HCT116 (cell line): ENCODE results near the gene ACTR3. TPM values are rescaled to one million over a fixed set of nuclear protein-coding genes. Genes with fewer than 3 reads are reported as not detected.

ENCODE experiments used
- ATAC-seq: fragments of 200-7000 bp; cut with Tn5 transposase; 2 replicates; pipeline ENCODE4 v1.9.1; 2020; ENCODE audit warnings: mild to moderate bottlenecking, moderate library complexity
- BruUV-seq: library from RNA; stranded (reverse); fragments of 400-500 nt; replicated peaks from 2 replicates; lab custom pipeline; 2021; lab: Mats Ljungman, UMichigan
- CTCF ChIA-PET: fragments of 300-600 bp; sonication (Branson Sonifier 250); formaldehyde crosslinking; loops from one replicate; lab custom pipeline; 2021; ENCODE audit warnings: antibody characterized with exemption; lab: Charles Lee
- POLR2A ChIA-PET: fragments of 300-600, 350-600 bp; sonication (Branson Sonifier 250); formaldehyde crosslinking; loops from one replicate; lab custom pipeline; 2021; ENCODE audit warnings: antibody characterized with exemption; lab: Charles Lee
- RAD21 ChIA-PET, 2 experiments: fragments of 300-600 bp; sonication (Branson Sonifier 250); formaldehyde crosslinking; loops; one replicate each; lab custom pipeline; 2023; ENCODE audit warnings: low total read pairs in 2 of 2; ENCODE audit not compliant: uncharacterized antibody in 2 of 2, unreplicated experiment in 2 of 2, low non-redundant PET in 1 of 2; lab: Charles Lee
- DNase-seq: peaks from one replicate; pipeline ENCODE4 v3.0.0-alpha.2; 2010; ENCODE audit warnings: low read depth, low spot score
- H2AFZ ChIP-seq: fragments of 200-600 bp; shearing (Covaris generic), sonication (generic); 2 replicates; pipeline ENCODE4 v1.6.1; 2017; ENCODE audit warnings: low read depth, mixed run types, mixed read lengths, antibody characterized with exemption, low read length; ENCODE audit not compliant: poor library complexity, severe bottlenecking
- H3K27ac ChIP-seq: 2 replicates; pipeline ENCODE4 v1.5.1; 2012; ENCODE audit warnings: low read depth, low read length
- H3K27me3 ChIP-seq: fragments of 200-600 bp; sonication (generic); 2 replicates; pipeline ENCODE4 v1.6.1; 2016; ENCODE audit warnings: mixed run types, low read length, mixed read lengths; ENCODE audit not compliant: insufficient read depth
- H3K36me3 ChIP-seq, 2 experiments: fragments of 200-500 bp in 1 of 2; fragments of 200-600 bp in 1 of 2; sonication (Bioruptor generic) in 1 of 2; sonication (generic) in 1 of 2; 2 replicates each; pipeline versions ENCODE4 v1.5.1 to v1.6.1; 2014 to 2016; ENCODE audit warnings: low read length in 2 of 2, inconsistent platforms in 1 of 2, mixed read lengths in 1 of 2, mixed run types in 1 of 2; ENCODE audit not compliant: insufficient read depth in 2 of 2, control insufficient read depth in 1 of 2
- H3K4me1 ChIP-seq, 2 experiments: fragments of 200-600 bp in 1 of 2; sonication (generic) in 1 of 2; 2 replicates each; pipeline versions ENCODE4 v1.5.1 to v1.6.1; 2012 to 2017; ENCODE audit warnings: low read length in 2 of 2, inconsistent platforms in 1 of 2, mild to moderate bottlenecking in 1 of 2, mixed read lengths in 1 of 2, mixed run types in 1 of 2, moderate library complexity in 1 of 2; ENCODE audit not compliant: insufficient read depth in 2 of 2, control insufficient read depth in 1 of 2
- H3K4me2 ChIP-seq: fragments of 200-600 bp; sonication (generic); 2 replicates; pipeline ENCODE4 v1.6.1; 2017; ENCODE audit warnings: mixed run types, low read length, mixed read lengths
- H3K4me3 ChIP-seq, 2 experiments: fragments of 200-600 bp in 1 of 2; sonication (generic) in 1 of 2; replicated peaks in 1 of 2; 2 replicates each; pipeline ENCODE4 v1.5.1; 2011 to 2016; ENCODE audit warnings: low read length in 2 of 2, control low read depth in 1 of 2, low read depth in 1 of 2, mild to moderate bottlenecking in 1 of 2, mixed read lengths in 1 of 2, mixed run types in 1 of 2
- H3K79me2 ChIP-seq: fragments of 200-600 bp; sonication (generic); 2 replicates; pipeline ENCODE4 v1.6.1; 2017; ENCODE audit warnings: mild to moderate bottlenecking, mixed run types, low read length, moderate library complexity, mixed read lengths; ENCODE audit not compliant: insufficient read depth
- H3K9ac ChIP-seq: fragments of 200-600 bp; sonication (generic); 2 replicates; pipeline ENCODE4 v1.6.1; 2016; ENCODE audit warnings: low read length, mixed read lengths
- H3K9me2 ChIP-seq: fragments of 200-600 bp; sonication (generic), shearing (Covaris generic); 2 replicates; pipeline ENCODE4 v1.6.1; 2017; ENCODE audit warnings: mixed run types, mild to moderate bottlenecking, moderate library complexity; ENCODE audit not compliant: insufficient read depth
- H3K9me3 ChIP-seq, 2 experiments: fragments of 200-500 bp in 1 of 2; fragments of 200-600 bp in 1 of 2; sonication (Bioruptor generic) in 1 of 2; sonication (generic) in 1 of 2; 2 replicates each; pipeline ENCODE4 v1.6.1; 2014 to 2017; ENCODE audit warnings: low read length in 2 of 2, mixed read lengths in 2 of 2, inconsistent platforms in 1 of 2, low read depth in 1 of 2, mild to moderate bottlenecking in 1 of 2, mixed run types in 1 of 2, moderate library complexity in 1 of 2; ENCODE audit not compliant: control insufficient read depth in 1 of 2, insufficient read depth in 1 of 2
- H4K20me1 ChIP-seq: fragments of 200-600 bp; sonication (generic), shearing (Covaris generic); 2 replicates; pipeline ENCODE4 v1.6.1; 2017; ENCODE audit warnings: mixed run types, mild to moderate bottlenecking, moderate library complexity; ENCODE audit not compliant: insufficient read depth
- EZH2 ChIP-seq: fragments of 200-600 bp; sonication (generic); IDR thresholded peaks from 2 replicates; pipeline ENCODE4 v1.6.1; 2017; ENCODE audit warnings: antibody characterized with exemption, mixed run types
- ZFX ChIP-seq: fragments of 450-650 bp; IDR thresholded peaks from 2 replicates; pipeline ENCODE4 v1.6.1; 2017
- intact Hi-C: fragments of 100-400 bp; cut with micrococcal nuclease; formaldehyde crosslinking; loops from 2 replicates; pipeline ENCODE4 v1.10.0; 2022
- total RNA-seq: library from RNA; stranded (reverse); gene quantifications from one replicate; pipeline ENCODE4 v1.2.1, GENCODE V29; 2021; ENCODE audit not compliant: unreplicated experiment
- TF ChIP-seq, protein P1 (sequence below): IDR thresholded peaks from 2 replicates; pipeline ENCODE4 v1.6.1; 2012
- TF ChIP-seq, protein P2 (sequence below): IDR thresholded peaks from 2 replicates; pipeline ENCODE4 v1.6.1; 2011; ENCODE audit warnings: mild to moderate bottlenecking, low read length, moderate library complexity; ENCODE audit not compliant: insufficient replicate concordance; ENCODE audit errors: extremely low read depth
- TF ChIP-seq, protein P3 (sequence below): IDR thresholded peaks from 2 replicates; pipeline ENCODE4 v1.6.1; 2012; ENCODE audit warnings: low read depth

ACTR3 gene
- total RNA-seq, 1 experiment from 2014 or later, result 232 TPM

DNA sequence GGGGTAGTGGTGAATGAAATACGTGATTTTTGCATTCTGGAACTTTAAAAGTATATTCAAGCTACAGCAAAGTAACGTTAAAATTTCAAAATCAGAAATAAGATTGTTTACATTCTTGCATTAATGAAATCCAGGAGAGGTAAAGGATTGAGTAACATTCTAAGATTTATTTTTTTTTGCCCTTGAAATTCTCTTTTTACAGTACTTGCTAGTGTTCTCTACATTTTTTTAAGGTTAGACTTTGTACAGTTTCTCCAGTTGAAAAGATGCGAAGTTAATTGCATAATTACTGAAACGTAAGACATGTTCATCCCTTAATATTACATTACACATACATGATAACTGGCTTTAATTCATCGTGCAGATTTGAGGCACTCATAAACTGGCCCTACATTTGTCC is 74.5 kb downstream of the ACTR3 start (continued):
- TF ChIP-seq, protein P1, sequence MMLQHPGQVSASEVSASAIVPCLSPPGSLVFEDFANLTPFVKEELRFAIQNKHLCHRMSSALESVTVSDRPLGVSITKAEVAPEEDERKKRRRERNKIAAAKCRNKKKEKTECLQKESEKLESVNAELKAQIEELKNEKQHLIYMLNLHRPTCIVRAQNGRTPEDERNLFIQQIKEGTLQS, result no peak

DNA sequence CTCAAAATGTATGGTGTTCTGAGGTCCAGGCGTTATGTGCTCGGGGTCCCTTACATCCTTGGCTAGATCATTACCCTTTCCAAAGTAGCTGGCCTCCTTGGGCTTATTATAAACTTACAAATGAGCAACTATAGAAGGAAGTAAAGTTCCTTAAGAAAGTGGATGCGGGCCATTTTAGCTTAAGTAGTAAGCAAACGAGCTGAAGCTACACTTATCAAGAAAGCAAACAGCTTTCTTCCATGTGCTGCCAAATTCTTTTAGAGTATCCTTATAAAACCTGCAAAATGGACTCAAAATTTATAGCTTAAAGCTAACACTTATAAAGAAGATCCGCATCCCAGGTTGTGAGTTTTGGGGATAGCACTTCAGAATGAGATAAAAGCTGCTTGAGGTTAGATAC is 75.3 kb downstream of the ACTR3 start:
- Histone ChIP-seq H3K27ac (no peak overlapping the region), H4K20me1 (no peaks in the 10 kb centered on the region), H3K27me3 (no peaks in the 10 kb centered on the region), H3K9me2 (no peaks in the 10 kb centered on the region), H3K9me3 (no peaks in the 10 kb centered on the region), H2AFZ (no peak overlapping the region), H3K4me3 (no peak overlapping the region), H3K79me2 (no peaks in the 10 kb centered on the region), H3K4me1 (no peaks in the 10 kb centered on the region), H3K9ac (no peak overlapping the region), H3K36me3 (no peaks in the 10 kb centered on the region), H3K4me2 (no peak overlapping the region)
- intact Hi-C loops, result loop anchor here (10.0 kb wide), 1 partner anchor 210 kb away; the partner anchor contains the start of gene SLC35F5
- CTCF ChIA-PET, result interaction anchor here (1.1 to 1.5 kb wide), 2 partner anchors 12 to 18 kb away, joined by 4 to 9 read pairs; no protein-coding TSS in a partner anchor
- ATAC-seq (no peak), DNase-seq (no peak)
- RAD21 ChIA-PET, result no interaction called here
- TF ChIP-seq, protein P2, sequence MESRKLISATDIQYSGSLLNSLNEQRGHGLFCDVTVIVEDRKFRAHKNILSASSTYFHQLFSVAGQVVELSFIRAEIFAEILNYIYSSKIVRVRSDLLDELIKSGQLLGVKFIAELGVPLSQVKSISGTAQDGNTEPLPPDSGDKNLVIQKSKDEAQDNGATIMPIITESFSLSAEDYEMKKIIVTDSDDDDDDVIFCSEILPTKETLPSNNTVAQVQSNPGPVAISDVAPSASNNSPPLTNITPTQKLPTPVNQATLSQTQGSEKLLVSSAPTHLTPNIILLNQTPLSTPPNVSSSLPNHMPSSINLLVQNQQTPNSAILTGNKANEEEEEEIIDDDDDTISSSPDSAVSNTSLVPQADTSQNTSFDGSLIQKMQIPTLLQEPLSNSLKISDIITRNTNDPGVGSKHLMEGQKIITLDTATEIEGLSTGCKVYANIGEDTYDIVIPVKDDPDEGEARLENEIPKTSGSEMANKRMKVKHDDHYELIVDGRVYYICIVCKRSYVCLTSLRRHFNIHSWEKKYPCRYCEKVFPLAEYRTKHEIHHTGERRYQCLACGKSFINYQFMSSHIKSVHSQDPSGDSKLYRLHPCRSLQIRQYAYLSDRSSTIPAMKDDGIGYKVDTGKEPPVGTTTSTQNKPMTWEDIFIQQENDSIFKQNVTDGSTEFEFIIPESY, result no peak
- TF ChIP-seq, protein P3, sequence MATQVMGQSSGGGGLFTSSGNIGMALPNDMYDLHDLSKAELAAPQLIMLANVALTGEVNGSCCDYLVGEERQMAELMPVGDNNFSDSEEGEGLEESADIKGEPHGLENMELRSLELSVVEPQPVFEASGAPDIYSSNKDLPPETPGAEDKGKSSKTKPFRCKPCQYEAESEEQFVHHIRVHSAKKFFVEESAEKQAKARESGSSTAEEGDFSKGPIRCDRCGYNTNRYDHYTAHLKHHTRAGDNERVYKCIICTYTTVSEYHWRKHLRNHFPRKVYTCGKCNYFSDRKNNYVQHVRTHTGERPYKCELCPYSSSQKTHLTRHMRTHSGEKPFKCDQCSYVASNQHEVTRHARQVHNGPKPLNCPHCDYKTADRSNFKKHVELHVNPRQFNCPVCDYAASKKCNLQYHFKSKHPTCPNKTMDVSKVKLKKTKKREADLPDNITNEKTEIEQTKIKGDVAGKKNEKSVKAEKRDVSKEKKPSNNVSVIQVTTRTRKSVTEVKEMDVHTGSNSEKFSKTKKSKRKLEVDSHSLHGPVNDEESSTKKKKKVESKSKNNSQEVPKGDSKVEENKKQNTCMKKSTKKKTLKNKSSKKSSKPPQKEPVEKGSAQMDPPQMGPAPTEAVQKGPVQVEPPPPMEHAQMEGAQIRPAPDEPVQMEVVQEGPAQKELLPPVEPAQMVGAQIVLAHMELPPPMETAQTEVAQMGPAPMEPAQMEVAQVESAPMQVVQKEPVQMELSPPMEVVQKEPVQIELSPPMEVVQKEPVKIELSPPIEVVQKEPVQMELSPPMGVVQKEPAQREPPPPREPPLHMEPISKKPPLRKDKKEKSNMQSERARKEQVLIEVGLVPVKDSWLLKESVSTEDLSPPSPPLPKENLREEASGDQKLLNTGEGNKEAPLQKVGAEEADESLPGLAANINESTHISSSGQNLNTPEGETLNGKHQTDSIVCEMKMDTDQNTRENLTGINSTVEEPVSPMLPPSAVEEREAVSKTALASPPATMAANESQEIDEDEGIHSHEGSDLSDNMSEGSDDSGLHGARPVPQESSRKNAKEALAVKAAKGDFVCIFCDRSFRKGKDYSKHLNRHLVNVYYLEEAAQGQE, result no peak
- TF ChIP-seq EZH2 (no peak), ZFX (no peak)
- BruUV-seq, result no TSS peak
- POLR2A ChIA-PET, result interaction anchor here (0.8 kb wide), 1 partner anchor 209 kb away, joined by 3 read pairs; the partner anchor contains the start of gene SLC35F5
